HEK293 (cell line): ENCODE results near the gene TCEAL3.

Experiments used
- CTCF ChIA-PET: fragments of 350-600 bp; formaldehyde crosslinking; extraction: SDS; loops from one replicate; lab custom pipeline; 2021; ENCODE audit warnings: antibody characterized with exemption; lab: Yijun Ruan, JAX
- POLR2A ChIA-PET: fragments of 300-600 bp; formaldehyde crosslinking; extraction: SDS; loops from one replicate; lab custom pipeline; 2020; ENCODE audit warnings: antibody characterized with exemption, inconsistent platforms; lab: Yijun Ruan, JAX
- H3K27ac ChIP-seq: fragments of 200-500 bp; sonication (Bioruptor generic); 2 replicates; pipeline ENCODE4 v1.5.1; 2014; ENCODE audit warnings: low read depth, low read length, control low read depth, inconsistent platforms; ENCODE audit errors: extremely low read depth
- H3K36me3 ChIP-seq, 2 experiments: fragments of 200-500 bp in 1 of 2; sonication (Bioruptor generic) in 1 of 2; 1 replicate in 1 of 2; 2 replicates in 1 of 2; pipeline ENCODE4 v1.5.1; 2014 to 2017; ENCODE audit warnings: inconsistent platforms in 2 of 2, low read length in 2 of 2; ENCODE audit not compliant: control insufficient read depth in 2 of 2, insufficient read depth in 1 of 2
- H3K4me1 ChIP-seq: fragments of 200-500 bp; sonication (Bioruptor generic); 2 replicates; pipeline ENCODE4 v1.5.1; 2014; ENCODE audit warnings: mild to moderate bottlenecking, low read length, inconsistent platforms; ENCODE audit not compliant: control insufficient read depth, insufficient read depth
- H3K4me3 ChIP-seq: 2 replicates; pipeline ENCODE4 v1.5.1; 2011; ENCODE audit warnings: low read depth, mild to moderate bottlenecking, control low read depth, low read length, moderate library complexity
- H3K9me3 ChIP-seq: fragments of 200-500 bp; sonication (Bioruptor generic); 2 replicates; pipeline ENCODE4 v1.5.1; 2014; ENCODE audit warnings: low read depth, low read length, inconsistent platforms; ENCODE audit not compliant: control insufficient read depth, insufficient read depth
- ELK4 ChIP-seq: IDR thresholded peaks from 2 replicates; pipeline ENCODE4 v1.6.1; 2011; ENCODE audit warnings: mild to moderate bottlenecking, low read depth, low read length, borderline replicate concordance
- GFI1B ChIP-seq: fragments of 450-650 bp; formaldehyde crosslinking; IDR thresholded peaks from 2 replicates; pipeline ENCODE4 v1.5.1; 2016; ENCODE audit warnings: missing biosample characterization, missing genetic modification characterization
- MZF1 ChIP-seq: fragments of 450-650 bp; formaldehyde crosslinking; IDR thresholded peaks from 2 replicates; pipeline ENCODE4 v1.5.1; 2017; ENCODE audit warnings: missing biosample characterization, missing genetic modification characterization, borderline replicate concordance
- SP3 ChIP-seq: fragments of 450-650 bp; formaldehyde crosslinking; IDR thresholded peaks from 2 replicates; pipeline ENCODE4 v1.5.1; 2016; ENCODE audit warnings: missing biosample characterization, missing genetic modification characterization
- ZBTB17 ChIP-seq: fragments of 450-650 bp; formaldehyde crosslinking; IDR thresholded peaks from 2 replicates; pipeline ENCODE4 v1.5.1; 2016; ENCODE audit warnings: missing biosample characterization, missing genetic modification characterization
- ZBTB26 ChIP-seq: fragments of 450-650 bp; formaldehyde crosslinking; optimal IDR thresholded peaks from 2 replicates; pipeline ENCODE3; 2016; ENCODE audit warnings: missing biosample characterization, mild to moderate bottlenecking, missing genetic modification characterization
- ZBTB7A ChIP-seq: fragments of 450-650 bp; formaldehyde crosslinking; IDR thresholded peaks from 2 replicates; pipeline ENCODE4 v1.5.1; 2016; ENCODE audit warnings: low read depth, missing biosample characterization, missing genetic modification characterization
- ZNF138 ChIP-seq: fragments of 450-650 bp; formaldehyde crosslinking; IDR thresholded peaks from 2 replicates; pipeline ENCODE4 v1.5.1; 2016; ENCODE audit warnings: missing biosample characterization, missing genetic modification characterization, borderline replicate concordance
- ZNF223 ChIP-seq: fragments of 450-650 bp; formaldehyde crosslinking; IDR thresholded peaks from 2 replicates; pipeline ENCODE4 v1.5.1; 2016; ENCODE audit warnings: missing biosample characterization, missing genetic modification characterization
- ZNF23 ChIP-seq: fragments of 450-650 bp; formaldehyde crosslinking; IDR thresholded peaks from 2 replicates; pipeline ENCODE4 v1.5.1; 2016; ENCODE audit warnings: missing biosample characterization, missing genetic modification characterization, borderline replicate concordance
- ZNF580 ChIP-seq: fragments of 450-650 bp; formaldehyde crosslinking; IDR thresholded peaks from 2 replicates; pipeline ENCODE4 v1.5.1; 2016; ENCODE audit warnings: missing biosample characterization, missing genetic modification characterization
- ZNF610 ChIP-seq: fragments of 450-650 bp; formaldehyde crosslinking; IDR thresholded peaks from 2 replicates; pipeline ENCODE4 v1.5.1; 2016; ENCODE audit warnings: missing biosample characterization, missing genetic modification characterization, borderline replicate concordance
- ZNF639 ChIP-seq: fragments of 450-650 bp; formaldehyde crosslinking; IDR thresholded peaks from 2 replicates; pipeline ENCODE4 v1.5.1; 2016; ENCODE audit warnings: missing biosample characterization, missing genetic modification characterization
- ZNF645 ChIP-seq: fragments of 450-650 bp; formaldehyde crosslinking; IDR thresholded peaks from 2 replicates; pipeline ENCODE4; 2016; ENCODE audit warnings: missing biosample characterization, missing genetic modification characterization
- ZNF701 ChIP-seq: fragments of 450-650 bp; formaldehyde crosslinking; IDR thresholded peaks from 2 replicates; pipeline ENCODE4 v1.5.1; 2016; ENCODE audit warnings: missing biosample characterization, missing genetic modification characterization
- ZNF768 ChIP-seq: fragments of 450-650 bp; formaldehyde crosslinking; IDR thresholded peaks from 2 replicates; pipeline ENCODE4 v1.5.1; 2018; ENCODE audit warnings: missing biosample characterization, mild to moderate bottlenecking, missing genetic modification characterization
- ZNF791 ChIP-seq: fragments of 450-650 bp; formaldehyde crosslinking; IDR thresholded peaks from 2 replicates; pipeline ENCODE4 v1.5.1; 2016; ENCODE audit warnings: missing biosample characterization, missing genetic modification characterization
- ZSCAN30 ChIP-seq: fragments of 450-650 bp; IDR thresholded peaks from 2 replicates; pipeline ENCODE4 v1.5.1; 2018; ENCODE audit warnings: missing biosample characterization, mild to moderate bottlenecking, missing genetic modification characterization, moderate library complexity

The TCEAL3 gene

GRCh38 chrX:103640401-103641155 is 32.8 kb downstream of the TCEAL3 start:
- ChIA-PET CTCF (interaction anchor here (0.6 to 1.9 kb wide), 2 partner anchors 10 to 80 kb away, joined by 3 to 10 read pairs; no protein-coding TSS in a partner anchor), POLR2A (no interaction called here)
- no peak overlapping the region for H3K4me3 ChIP-seq
- H3K9me3 ChIP-seq, result no peaks in the 10 kb centered on the region
- no peak for TF ChIP-seq ZNF791 (tag by site-specific recombination)
- TF ChIP-seq ZNF645, result no peak
- TF ChIP-seq ZSCAN30 (tag by site-specific recombination), result no peak
- no peak for TF ChIP-seq ZNF223 (tag by site-specific recombination)
- no peak for TF ChIP-seq GFI1B
- no peak for TF ChIP-seq ZNF701 (tag by site-specific recombination)
- no peak for TF ChIP-seq ELK4
- no peak for TF ChIP-seq ZBTB7A (tag by site-specific recombination)
- no peak for TF ChIP-seq ZNF610
- no peak for TF ChIP-seq ZNF639 (tag by site-specific recombination)
- TF ChIP-seq SP3 (tag by site-specific recombination), result no peak
- no peak for TF ChIP-seq ZNF768 (tag by site-specific recombination)
- TF ChIP-seq ZNF23 (tag by site-specific recombination), result no peak
- no peak for TF ChIP-seq MZF1 (tag by site-specific recombination)
- TF ChIP-seq ZNF580, result no peak
- TF ChIP-seq ZNF138 (tag by site-specific recombination), result no peak
- H3K4me1 ChIP-seq, result no peaks in the 10 kb centered on the region
- no peaks in the 10 kb centered on the region for H3K36me3 ChIP-seq
- H3K27ac ChIP-seq, result no peak overlapping the region

GRCh38 chrX:103644125-103644524 is 36.4 kb downstream of the TCEAL3 start:
- Histone ChIP-seq H3K9me3 (no peaks in the 10 kb centered on the region), H3K36me3 (no peaks in the 10 kb centered on the region), H3K27ac (no peak overlapping the region), H3K4me1 (no peaks in the 10 kb centered on the region), H3K4me3 (no peak overlapping the region)
- CTCF ChIA-PET, result interaction anchor here (0.6 to 1.3 kb wide), 3 partner anchors 14 to 154 kb away, joined by 3 to 5 read pairs (median 3); no protein-coding TSS in a partner anchor
- TF ChIP-seq ZBTB26 (tag by site-specific recombination) (no peak), ZBTB17 (peak; percentile 88)
- POLR2A ChIA-PET, result no interaction called here
